HG03095 (cell line): ENCODE results near the gene SRL.
"Not testable (repeated sequence)": the region's sequence is repeated elsewhere in the genome, so short reads cannot be mapped to it uniquely, and the experiment has no call there.

Source experiments
- ATAC-seq: cut with Tn5 transposase; IDR thresholded peaks from one replicate; pipeline ENCODE4 v1.9.1; 2021; ENCODE audit warnings: moderate library complexity; ENCODE audit not compliant: unreplicated experiment

SRL gene

DNA sequence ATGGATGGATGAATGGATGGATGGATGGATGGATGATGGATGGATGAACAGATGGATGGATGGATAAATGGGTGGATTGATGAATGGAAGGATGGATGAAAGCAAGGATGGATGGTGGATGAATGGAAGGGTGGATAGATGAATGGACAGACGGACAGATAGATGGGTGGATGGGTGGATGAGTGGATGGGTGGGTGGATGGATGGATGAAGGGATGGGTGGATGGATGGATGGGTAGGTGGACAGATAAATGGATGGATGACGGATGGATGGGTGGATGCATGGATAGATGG, 14.9 kb downstream of the SRL start:
- ATAC-seq: no peak

DNA sequence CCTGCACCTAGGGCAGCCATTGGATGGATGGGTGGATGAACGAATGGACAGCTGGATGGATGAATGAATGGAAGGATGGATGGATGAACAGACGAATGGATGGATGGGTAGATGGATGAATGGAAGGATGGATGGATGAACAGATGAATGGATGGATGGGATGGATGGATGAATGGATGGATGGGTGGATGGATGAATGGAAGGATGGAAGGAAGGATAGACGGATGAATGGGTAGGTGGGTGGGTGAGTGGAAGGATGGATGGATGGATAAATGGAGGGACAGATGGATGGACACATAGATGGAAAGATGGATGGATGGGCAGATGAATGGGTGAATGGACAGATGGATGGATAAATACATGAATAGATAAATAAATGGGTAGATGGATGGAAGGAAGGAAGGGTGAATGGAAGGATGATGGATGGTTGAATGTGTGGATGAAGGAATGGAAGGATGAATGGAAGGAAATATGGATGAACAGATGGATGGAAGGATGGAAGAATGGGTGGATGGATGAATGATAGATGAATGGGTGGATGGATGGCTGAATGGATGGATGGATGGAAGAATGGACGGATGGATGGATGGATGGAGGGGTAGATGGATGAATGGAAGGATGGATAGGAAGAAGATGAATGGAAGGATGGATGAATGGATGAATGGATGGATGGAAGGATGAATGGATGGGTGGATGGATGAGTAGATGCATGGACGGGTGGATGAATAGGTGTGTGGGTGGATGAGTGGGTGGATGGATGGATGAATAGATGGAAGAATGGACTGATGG, 15.4 kb downstream of the SRL start:
- no peak for ATAC-seq

DNA sequence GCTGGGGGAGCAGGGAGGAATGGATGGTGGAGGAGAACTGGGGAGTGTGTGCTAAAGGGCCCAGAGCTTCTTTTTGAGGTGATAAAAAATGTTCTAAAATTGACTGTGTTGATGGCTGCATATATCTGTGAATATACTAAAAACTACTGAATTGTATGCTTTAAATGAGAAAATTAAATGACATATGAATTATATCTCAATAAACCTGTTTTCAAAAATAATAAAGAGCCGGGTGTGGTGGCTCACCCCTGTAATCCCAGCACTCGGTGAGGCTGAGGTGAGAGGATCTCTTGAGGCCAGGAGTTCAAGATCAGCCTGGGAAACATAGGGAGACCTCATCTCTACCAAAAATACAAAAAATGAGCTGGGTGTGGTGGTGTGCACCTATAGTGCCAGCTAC, 16.8 kb downstream of the SRL start:
- ATAC-seq: no peak

DNA sequence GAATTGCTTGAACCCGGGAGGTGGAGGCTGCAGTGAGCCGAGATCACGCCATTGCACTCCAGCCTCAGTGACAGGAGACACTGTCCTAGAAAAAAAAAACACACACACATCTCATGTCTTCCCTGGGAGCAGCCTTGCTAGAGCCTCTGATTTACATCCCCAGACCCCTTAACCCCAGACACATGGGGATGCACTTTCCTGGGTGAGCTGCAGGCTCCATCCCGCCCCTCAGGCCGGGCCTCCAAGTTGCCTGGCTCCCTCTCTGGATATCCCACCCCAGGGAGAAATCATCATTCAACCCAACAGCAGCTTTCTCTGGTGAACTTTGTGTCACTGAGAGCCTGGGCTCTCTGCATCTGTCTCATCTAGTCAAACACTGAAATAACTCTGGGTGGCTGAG, 21.5 kb downstream of the SRL start:
- no peak for ATAC-seq

DNA sequence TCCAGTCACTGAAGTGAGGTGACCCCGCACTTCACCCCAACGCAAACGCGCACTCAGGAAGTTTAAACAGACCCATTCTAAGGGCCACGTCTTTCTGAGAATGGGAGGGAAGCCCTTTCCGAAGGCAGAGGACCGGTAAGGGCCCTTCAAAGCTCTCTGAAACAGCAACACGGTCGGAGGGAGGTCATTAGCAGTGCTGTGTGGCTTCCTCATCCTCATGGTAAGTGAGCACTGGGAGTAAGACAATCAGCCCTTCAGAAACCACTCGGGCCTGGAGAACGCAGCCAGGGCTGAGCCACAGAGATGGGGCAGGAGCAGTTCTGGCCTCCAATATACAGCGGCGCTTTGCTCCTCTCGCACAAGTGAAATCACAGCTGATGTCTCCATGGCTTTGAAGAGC, 23.7 kb downstream of the SRL start:
- ATAC-seq: no peak

DNA sequence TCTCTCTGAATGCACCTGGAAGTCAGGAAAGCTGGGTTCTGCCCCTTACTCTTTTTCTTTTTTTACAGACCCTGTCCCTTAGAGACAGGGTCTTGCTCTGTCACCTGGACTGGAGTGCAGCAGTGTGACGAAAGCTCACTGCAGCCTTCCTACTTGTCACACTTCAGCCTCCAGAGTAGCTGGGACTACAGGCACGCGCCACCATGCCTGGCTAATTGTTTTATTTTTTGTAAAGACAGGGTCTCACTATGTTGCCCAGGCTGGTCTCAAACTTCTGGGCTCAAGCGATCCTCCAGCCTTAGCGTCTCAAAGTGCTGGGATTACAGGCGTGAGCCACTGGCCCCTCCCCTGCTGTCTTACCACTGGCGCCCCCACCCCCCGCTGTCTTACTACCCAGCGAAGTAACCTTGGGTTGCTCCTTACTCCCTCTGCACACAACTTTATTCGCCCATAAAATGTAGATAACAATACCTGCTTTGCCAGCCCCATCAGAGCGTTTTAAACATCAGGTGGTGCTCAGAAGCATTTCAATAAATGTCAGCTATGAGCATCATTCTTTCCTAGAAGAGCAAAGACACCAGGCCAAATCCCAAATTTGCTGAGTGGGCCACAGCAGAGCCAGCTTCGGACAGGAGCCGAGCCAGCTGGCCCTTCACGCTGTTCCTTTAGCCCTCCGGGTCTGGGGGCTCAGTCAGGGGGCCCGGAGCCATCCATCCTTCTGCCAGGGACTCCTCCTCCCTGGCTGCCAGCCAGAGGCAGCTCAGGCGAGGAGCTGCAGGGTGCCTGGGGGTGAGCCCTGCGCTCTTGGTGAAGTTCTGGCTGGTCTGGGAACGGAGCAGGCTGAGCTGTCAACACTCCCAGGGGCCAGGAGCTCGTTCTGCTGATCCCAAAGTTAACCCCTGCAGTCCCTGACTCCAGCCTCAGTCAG, 24.4 kb downstream of the SRL start:
- ATAC-seq: no peak

DNA sequence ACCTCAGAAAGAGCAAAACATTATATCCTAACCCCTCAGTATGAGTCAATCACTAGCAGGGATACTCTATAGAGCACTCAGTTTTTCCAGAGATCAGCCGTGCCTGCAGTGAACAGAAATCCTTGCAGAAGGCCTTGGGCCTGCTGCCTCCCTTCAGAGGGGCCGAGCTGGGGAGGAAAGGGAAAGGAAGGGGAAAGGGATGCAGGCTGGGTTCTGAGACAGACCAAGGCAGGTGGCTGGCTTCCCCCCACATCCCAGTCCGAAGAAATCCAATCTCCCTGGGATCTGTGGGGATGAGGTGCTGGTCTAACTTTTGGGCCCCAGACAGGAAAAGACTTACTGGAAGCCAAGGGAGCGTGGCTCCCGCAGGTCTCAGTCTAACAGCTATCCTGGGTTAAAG, 25.3 kb downstream of the SRL start:
- ATAC-seq: no peak

DNA sequence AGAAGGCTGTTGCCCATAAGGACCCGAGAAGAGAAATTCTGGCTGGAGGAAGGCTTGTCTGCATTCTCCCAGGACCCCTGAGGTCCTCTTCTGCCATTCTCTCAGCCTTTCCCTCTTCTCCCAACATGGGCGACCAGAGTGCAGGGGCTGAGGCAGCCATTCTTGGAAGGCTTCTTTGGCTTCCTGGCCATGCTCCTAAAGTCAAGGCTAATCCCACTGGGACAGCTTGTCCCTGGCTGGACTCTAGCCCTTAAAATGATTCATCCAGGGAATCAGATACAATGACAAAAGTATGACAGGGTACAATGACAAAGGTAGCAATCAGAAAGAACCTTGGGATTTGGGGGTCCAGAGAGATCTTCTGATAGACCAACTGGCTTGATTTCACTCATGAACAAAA, 26.8 kb downstream of the SRL start:
- ATAC-seq: no peak

DNA sequence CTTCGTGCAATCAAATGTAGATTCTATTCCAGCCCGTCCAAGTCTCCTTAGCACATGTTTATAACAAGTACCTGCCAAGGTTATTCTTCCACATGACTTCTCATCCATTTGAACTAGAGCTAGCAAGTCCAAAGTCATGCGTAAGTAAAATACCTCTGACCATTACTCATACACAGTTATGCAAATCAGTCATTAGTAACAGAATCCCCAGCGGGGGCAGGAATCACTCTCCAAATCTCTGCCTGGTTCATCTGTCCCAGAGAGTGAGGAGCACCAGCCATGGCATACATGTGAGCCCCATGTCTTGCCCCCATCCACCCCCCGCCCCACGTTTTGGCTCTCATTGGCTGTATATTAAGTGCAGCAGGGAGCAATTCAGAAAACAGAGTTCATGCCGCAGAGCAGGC, 27.7 kb downstream of the SRL start:
- no peak for ATAC-seq

DNA sequence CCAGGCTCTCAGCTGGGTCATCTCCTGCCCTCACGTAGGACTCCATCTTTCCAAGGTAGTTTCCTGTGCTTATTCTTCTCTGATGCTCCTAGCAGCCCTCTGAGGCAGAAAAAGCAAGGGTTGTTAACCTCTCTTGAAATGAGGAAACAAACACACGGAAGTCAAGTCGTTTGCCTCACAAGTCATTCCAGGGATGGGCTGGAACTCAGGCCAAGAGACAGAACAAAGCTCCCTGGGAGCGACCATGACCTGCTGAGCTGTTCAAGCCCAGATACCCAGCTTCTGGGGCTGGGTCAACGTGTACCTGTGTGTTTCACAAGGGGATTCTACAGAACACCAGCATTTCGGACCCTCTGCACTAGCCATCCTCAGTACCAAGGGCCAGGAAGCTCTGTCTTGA, 28.1 kb downstream of the SRL start:
- ATAC-seq: no peak

DNA sequence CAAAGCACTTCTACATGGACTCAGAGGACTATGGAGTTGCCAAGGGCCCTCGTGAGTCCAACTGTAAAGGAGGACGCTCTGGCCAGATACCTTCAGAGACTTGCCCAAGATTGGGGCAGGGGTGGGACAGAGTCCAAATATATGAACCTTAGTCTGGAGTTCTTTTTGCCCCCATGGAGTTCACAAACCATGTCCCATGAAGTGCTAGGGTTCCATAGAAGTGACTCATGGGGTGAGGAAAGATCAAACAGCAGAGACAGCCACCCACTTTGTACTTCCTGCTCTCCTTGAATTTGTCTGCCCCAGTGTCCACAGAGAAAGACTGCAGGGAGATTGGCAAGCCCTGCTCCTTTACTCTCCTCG, 29.0 kb downstream of the SRL start:
- no peak for ATAC-seq

DNA sequence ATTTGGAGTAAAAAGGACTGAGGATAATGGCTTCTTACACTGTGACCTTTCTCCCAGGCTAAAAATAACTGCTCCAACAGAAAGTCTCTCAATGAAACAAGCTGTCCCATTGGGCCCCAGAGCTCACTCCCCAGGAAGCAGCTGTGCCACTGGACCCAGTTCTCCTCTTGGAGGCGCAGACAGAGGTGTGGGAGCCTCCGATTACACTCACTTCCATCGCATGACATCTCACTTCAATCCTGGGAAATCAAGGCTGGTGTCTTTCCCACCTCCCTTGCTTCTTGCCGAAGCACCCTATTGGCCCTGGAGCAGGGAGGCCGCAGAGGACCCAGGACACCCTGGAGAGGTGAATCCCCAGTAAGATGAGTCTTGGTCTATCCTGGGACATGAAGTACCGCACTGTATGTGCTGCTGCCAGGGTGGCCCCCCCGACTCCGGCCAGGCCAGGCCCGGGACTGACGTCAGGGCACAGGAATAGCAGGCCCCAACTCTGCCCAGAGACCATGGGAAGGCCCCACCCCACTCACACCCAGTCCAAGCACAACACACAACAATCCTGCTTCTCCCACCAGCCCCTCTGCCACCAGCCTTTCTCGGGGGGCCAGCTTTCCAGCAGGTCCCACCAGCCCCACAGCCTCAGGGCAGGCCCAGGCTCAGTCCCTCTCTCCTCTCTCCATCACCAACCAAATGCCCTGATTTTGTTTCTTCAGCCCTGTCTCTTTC, 29.5 kb downstream of the SRL start:
- ATAC-seq: no peak

DNA sequence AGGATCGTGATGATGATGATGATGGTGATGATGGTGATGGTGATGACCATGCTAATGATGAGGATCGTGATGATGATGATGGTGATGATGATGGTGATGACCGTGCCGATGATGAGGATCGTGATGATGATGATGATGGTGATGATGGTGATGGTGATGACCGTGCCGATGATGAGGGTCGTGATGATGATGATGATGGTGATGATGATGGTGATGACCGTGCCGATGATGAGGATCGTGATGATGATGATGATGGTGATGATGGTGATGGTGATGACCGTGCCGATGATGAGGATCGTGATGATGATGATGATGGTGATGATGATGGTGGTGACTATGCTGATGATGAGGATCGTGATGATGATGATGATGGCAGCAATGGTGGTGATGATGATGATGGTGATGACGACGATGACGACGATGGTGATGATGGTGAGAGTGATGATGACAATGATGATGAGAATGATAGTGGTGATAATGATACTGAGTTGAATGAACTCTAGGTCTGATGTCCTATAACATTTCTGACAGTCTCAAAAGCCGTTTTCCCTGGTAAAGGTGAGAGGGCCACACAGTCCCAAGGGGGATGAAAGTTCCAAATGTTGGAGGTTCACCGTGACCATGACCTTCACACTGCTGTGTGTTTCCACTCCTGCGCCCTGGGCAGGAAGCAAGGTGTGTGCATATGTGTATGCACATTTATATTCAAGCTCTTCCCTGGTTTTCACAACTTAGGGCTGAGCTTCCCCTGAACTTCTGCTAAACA, 30.3 kb downstream of the SRL start:
- not testable (repeated sequence) for ATAC-seq

DNA sequence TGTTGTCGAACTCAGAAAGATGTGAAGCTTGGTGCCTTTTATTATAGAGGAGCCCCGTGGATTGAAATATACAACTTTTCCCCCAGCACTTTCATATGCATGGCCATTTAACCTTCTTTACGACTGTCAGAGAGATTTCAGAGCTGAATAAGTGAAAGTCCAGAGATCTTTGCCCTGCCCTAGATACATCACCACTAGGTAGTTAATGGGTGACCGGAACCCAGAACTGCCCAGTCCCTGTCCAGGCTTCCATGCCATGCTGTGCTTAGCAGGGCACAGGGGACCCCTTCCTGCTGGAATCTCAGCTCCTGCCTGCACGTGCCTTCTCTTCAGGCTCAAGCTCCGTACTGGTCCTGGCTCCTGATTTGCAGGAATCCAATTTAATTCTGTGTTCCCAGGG, 32.2 kb downstream of the SRL start:
- ATAC-seq: no peak

DNA sequence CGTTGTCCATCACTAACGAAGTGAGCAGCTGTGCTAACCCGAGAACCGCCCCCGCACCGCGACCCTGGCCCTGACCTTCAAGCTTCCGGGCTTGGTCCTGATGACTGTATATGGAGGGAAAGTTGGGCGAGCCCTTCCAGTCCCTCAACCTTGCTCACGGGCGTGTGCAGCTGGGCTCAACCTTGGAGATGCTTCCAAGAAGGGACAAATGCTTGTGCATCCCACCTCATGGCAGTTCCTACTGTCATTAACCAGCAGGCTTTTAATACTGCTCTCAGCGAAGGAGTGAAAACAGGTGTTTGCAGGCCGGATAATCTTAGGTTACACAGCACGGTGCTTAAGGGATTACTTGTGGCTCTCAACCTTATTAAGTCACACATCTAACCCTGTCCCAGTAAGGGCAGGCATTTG, 33.5 kb downstream of the SRL start:
- ATAC-seq: no peak

DNA sequence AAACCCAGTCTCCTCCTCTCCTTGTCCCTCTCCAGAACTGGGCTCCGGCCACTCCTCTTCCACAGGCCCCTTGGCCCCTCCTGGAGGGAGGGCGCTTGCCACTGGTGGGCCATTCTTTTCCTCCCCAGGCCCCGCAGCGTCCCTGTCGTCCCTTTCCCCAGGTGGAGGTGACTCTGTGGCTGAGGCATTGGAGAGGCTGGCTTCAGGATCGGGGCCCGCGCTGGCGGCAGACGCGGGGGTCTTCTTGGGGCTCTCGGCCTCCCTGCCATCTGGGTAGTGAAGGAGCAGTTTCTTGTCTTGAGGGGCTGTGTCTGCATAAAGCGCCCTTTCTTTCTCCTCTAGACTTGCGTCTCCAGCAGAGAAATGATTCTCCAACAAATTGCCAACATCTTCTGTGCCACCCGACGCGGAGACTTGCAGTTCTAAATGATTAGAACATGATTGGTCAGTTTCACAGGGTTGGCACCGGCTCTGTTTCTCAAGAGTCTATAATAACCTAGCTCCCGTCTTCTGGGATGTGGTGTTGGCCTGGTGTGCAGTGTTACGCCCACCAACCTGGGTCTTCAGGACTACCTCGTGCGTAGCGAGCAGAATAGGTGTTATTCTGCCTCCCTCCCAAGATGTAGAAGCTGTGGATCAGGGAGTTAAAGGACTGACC, 34.1 kb downstream of the SRL start:
- no peak for ATAC-seq

DNA sequence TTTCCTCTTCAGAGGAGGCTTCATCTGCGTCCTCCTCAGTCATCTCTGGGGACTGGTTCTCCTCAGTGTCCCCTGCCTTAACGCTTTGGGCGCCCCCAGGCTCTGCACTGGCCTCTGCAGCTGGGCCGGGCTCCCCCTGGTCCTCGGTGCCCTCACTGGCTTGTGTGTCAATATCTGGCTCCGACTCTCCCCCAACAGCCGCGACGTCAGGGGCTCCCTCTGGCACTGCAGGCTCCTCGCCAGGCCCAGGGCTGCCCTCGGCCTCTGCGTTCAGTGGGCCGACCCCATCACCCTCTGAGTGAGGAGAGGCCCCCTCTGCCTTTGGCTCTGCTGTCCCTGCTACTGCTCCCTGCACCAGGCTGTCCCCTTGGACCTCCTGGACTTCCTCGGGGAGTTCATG, 34.7 kb downstream of the SRL start:
- ATAC-seq: no peak

DNA sequence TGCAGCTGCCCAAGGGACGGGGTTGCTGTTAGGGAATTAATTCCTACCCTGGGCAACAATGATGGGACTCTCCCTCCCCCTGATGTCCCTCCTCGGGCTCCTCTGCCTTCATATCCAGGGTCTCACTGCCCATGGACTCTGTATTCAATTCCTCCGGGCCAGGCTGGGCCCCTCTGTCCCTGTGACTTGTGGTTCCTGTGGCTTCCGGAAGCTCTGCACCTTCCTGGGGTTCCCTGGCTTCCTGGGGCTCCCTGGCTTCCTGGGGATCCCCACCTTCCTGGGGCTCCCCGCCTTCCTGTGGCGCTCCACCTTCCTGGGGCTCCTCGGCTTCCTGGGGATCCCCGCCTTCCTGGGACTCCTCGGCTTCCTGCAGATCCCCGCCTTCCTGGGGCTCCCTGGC, 35.2 kb downstream of the SRL start:
- no peak for ATAC-seq

DNA sequence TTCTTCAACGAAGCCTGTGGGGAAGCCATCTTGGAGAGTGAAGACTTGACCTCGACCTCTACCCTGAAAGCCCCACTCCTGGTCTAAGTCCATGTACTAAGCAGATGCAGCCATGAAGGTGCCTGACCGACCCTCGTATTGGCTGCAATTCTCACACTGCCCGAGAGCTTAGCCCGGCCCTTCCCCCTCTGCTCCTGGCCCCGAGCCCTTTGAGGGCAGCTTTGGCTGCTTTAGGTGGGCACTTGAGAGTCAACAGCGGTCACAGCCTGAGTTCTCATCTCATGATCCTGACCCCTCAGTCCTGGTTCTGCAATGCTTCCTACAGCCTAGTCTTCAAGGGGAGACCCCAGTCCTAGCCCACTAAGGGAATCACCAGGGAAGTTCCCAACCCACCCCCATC, 35.9 kb downstream of the SRL start:
- ATAC-seq: no peak

DNA sequence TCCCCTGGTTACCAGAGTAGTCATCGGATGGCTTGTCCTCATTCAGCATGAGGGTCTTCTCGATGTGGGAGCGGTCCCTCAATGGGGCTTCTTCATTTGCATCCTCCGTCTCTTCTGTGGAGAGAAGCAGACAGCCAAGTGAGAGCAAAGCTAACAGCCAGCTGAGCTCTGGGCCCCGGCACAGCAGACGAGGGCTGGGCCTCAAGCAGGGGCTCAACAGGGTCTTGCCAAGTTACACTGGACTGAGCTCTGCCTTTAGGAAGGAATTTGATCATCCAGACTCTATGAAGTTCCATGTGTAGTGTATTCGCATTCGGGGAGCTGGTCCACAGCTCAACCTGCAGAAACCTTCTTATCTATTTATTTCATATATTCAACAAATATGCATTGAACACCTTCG, 37.4 kb downstream of the SRL start:
- no peak for ATAC-seq

DNA sequence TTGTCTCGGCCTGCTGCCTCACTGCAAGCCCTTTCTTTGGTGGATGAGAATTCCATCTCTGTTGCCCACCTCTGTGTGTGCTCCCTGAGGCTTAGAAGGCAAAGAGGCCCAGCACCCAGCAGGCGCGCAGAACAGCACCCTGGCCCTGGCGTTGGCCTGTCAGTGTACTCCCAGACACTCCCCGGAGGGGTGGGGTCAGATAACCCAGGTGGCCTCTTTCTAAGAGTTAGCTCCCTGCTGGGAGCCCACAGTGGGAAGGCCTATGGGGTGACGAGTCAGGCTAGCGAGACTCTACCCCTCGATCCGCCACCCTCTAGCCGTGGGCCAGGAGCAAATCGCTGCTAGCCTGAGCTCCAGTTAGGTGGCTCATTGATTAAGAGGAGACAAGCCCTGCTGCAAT, 38.1 kb downstream of the SRL start:
- ATAC-seq: no peak
